SK-N-MC (cell line): ENCODE measurements around the gene CAPG.
A peak's percentile ranks its signal among the peaks of the same experiment; 100 is the strongest.

ENCODE experiments used
- DNase-seq: peaks from one replicate; pipeline ENCODE4 v3.0.0-alpha.2; 2011; ENCODE audit warnings: low read depth, low spot score
- H3K27ac ChIP-seq: fragments of 200-600 bp; sonication (generic); 2 replicates; pipeline ENCODE4 v1.5.1; 2016; ENCODE audit warnings: mixed run types
- H3K36me3 ChIP-seq: fragments of 200-600 bp; sonication (generic); 2 replicates; pipeline ENCODE4 v1.6.1; 2017; ENCODE audit warnings: antibody characterized with exemption, low read length, mixed read lengths; ENCODE audit not compliant: insufficient read depth
- H3K4me3 ChIP-seq: fragments of 200-600 bp; sonication (generic); 2 replicates; pipeline ENCODE4 v1.5.1; 2016
- H3K9ac ChIP-seq: fragments of 200-600 bp; sonication (generic); 2 replicates; pipeline ENCODE4 v1.8.0; 2017; ENCODE audit warnings: mixed run types, mixed read lengths; ENCODE audit not compliant: insufficient read length
- H3K9me3 ChIP-seq: fragments of 200-600 bp; sonication (generic); 2 replicates; pipeline ENCODE4 v1.6.1; 2017; ENCODE audit warnings: low read depth, mild to moderate bottlenecking, antibody characterized with exemption, low read length, moderate library complexity, mixed read lengths
- EZH2 ChIP-seq: fragments of 200-600 bp; sonication (generic); IDR thresholded peaks from one replicate; pipeline ENCODE4 v1.6.1; 2017; ENCODE audit warnings: antibody characterized with exemption
- FOXP2 ChIP-seq: optimal IDR thresholded peaks from 2 replicates; pipeline ENCODE3; 2011; ENCODE audit warnings: mild to moderate bottlenecking, moderate library complexity; ENCODE audit not compliant: insufficient read depth; ENCODE audit errors: extremely low read length, control extremely low read depth
- POLR2AphosphoS5 ChIP-seq: IDR thresholded peaks from 2 replicates; pipeline ENCODE4 v1.6.1; 2012; ENCODE audit warnings: mild to moderate bottlenecking, low read depth, low read length, borderline replicate concordance

CAPG gene

GRCh38 chr2:85405201-85406059 is 4.7 kb downstream of the CAPG start:
- peak overlapping the region; percentile 31; the same call in 1 of the 2 replicates for H3K4me3 ChIP-seq
- no peaks in the 10 kb centered on the region for H3K9me3 ChIP-seq
- TF ChIP-seq EZH2 (no peak), FOXP2 (no peak), POLR2AphosphoS5 (no peak; the same call in 1 of the 2 replicates)
- H3K9ac ChIP-seq = no peak overlapping the region
- H3K27ac ChIP-seq = peak overlapping the region; percentile 52; the same call in 1 of the 2 replicates
- no peaks in the 10 kb centered on the region for H3K36me3 ChIP-seq
- peak; percentile 22 for DNase-seq

- Histone ChIP-seq H3K27ac (no peak overlapping the region), H3K36me3 (no peaks in the 10 kb centered on the region), H3K9me3 (no peaks in the 10 kb centered on the region), H3K9ac (no peak overlapping the region), H3K4me3 (no peak overlapping the region)
- no peak for TF ChIP-seq POLR2AphosphoS5
- TF ChIP-seq EZH2 = no peak
- no peak for TF ChIP-seq FOXP2
- DNase-seq = no peak
These were observed 8.3 kb downstream of the CAPG start for GRCh38 chr2:85401844-85402243.

GRCh38 chr2:85401464-85401805 is 8.7 kb downstream of the CAPG start:
- DNase-seq = no peak
- Histone ChIP-seq H3K27ac (no peak overlapping the region), H3K9me3 (no peaks in the 10 kb centered on the region), H3K4me3 (no peak overlapping the region), H3K9ac (no peak overlapping the region), H3K36me3 (no peaks in the 10 kb centered on the region)
- TF ChIP-seq EZH2 (no peak), FOXP2 (no peak), POLR2AphosphoS5 (no peak)

GRCh38 chr2:85400541-85401463 is 9.4 kb downstream of the CAPG start:
- TF ChIP-seq POLR2AphosphoS5 (no peak), FOXP2 (no peak), EZH2 (no peak)
- Histone ChIP-seq H3K4me3 (no peak overlapping the region), H3K9ac (no peak overlapping the region), H3K9me3 (no peaks in the 10 kb centered on the region), H3K36me3 (no peaks in the 10 kb centered on the region), H3K27ac (no peak overlapping the region)
- DNase-seq = no peak

GRCh38 chr2:85400023-85400422 is 10.1 kb downstream of the CAPG start:
- DNase-seq = no peak
- Histone ChIP-seq H3K27ac (no peak overlapping the region), H3K9ac (no peak overlapping the region), H3K36me3 (no peaks in the 10 kb centered on the region), H3K4me3 (no peak overlapping the region), H3K9me3 (no peaks in the 10 kb centered on the region)
- TF ChIP-seq POLR2AphosphoS5 (no peak), EZH2 (no peak), FOXP2 (no peak)

GRCh38 chr2:85399183-85399455 is 11.0 kb downstream of the CAPG start:
- Histone ChIP-seq H3K4me3 (no peak overlapping the region), H3K9me3 (no peaks in the 10 kb centered on the region), H3K36me3 (no peaks in the 10 kb centered on the region), H3K27ac (no peak overlapping the region), H3K9ac (no peak overlapping the region)
- TF ChIP-seq EZH2 (no peak), POLR2AphosphoS5 (no peak), FOXP2 (no peak)
- no peak for DNase-seq

- H3K9me3 ChIP-seq = no peaks in the 10 kb centered on the region
- H3K36me3 ChIP-seq = no peaks in the 10 kb centered on the region
- H3K4me3 ChIP-seq = no peak overlapping the region
- no peak for TF ChIP-seq POLR2AphosphoS5
- no peak for TF ChIP-seq EZH2
- no peak for TF ChIP-seq FOXP2
- H3K27ac ChIP-seq = no peak overlapping the region
- no peak overlapping the region for H3K9ac ChIP-seq
- no peak for DNase-seq
These were observed 11.6 kb downstream of the CAPG start for GRCh38 chr2:85398426-85399182.

GRCh38 chr2:85397925-85398331 is 12.2 kb downstream of the CAPG start:
- Histone ChIP-seq H3K4me3 (no peak overlapping the region), H3K36me3 (no peaks in the 10 kb centered on the region)
- DNase-seq = no peak

More at GRCh38 chr2:85397925-85398331, 12.2 kb downstream of the CAPG start:
- H3K9ac ChIP-seq = no peak overlapping the region
- TF ChIP-seq FOXP2 (no peak), EZH2 (no peak), POLR2AphosphoS5 (no peak)
- no peak overlapping the region for H3K27ac ChIP-seq
- H3K9me3 ChIP-seq = no peaks in the 10 kb centered on the region
